HG02763 (cell line): ENCODE data around the gene KIF26B.

Experiments
- ATAC-seq: cut with Tn5 transposase; IDR thresholded peaks from one replicate; pipeline ENCODE4 v1.9.1; 2021; ENCODE audit warnings: mild to moderate bottlenecking, moderate library complexity; ENCODE audit not compliant: unreplicated experiment

The KIF26B gene

GRCh38 chr1:245580651-245581050 lies 425.9 kb downstream of the KIF26B start:
- no peak for ATAC-seq

GRCh38 chr1:245582026-245582425 lies 427.2 kb downstream of the KIF26B start:
- no peak for ATAC-seq

- no peak for ATAC-seq
These were observed 428.3 kb downstream of the KIF26B start for GRCh38 chr1:245583081-245583480.

GRCh38 chr1:245583575-245584330 lies 429.0 kb downstream of the KIF26B start:
- no peak for ATAC-seq

GRCh38 chr1:245585252-245585959 lies 430.6 kb downstream of the KIF26B start:
- ATAC-seq, result no peak

- no peak for ATAC-seq
These were observed 432.8 kb downstream of the KIF26B start for GRCh38 chr1:245587435-245588115.

- no peak for ATAC-seq
These were observed 433.4 kb downstream of the KIF26B start for GRCh38 chr1:245588116-245588639.

- no peak for ATAC-seq
These were observed 434.5 kb downstream of the KIF26B start for GRCh38 chr1:245589316-245589715.

- ATAC-seq, result no peak
These were observed 435.1 kb downstream of the KIF26B start for GRCh38 chr1:245589906-245590305.

GRCh38 chr1:245590726-245591125 lies 435.9 kb downstream of the KIF26B start:
- ATAC-seq, result no peak

- no peak for ATAC-seq
These were observed 436.8 kb downstream of the KIF26B start for GRCh38 chr1:245591346-245592188.

- ATAC-seq, result no peak
These were observed 437.3 kb downstream of the KIF26B start for GRCh38 chr1:245592189-245592460.

- ATAC-seq, result no peak
These were observed 443.9 kb downstream of the KIF26B start for GRCh38 chr1:245598524-245599305.

GRCh38 chr1:245599371-245600174 lies 444.8 kb downstream of the KIF26B start:
- ATAC-seq, result no peak

GRCh38 chr1:245600658-245601057 lies 445.9 kb downstream of the KIF26B start:
- ATAC-seq, result no peak

GRCh38 chr1:245603311-245603865 lies 448.6 kb downstream of the KIF26B start:
- no peak for ATAC-seq

- ATAC-seq, result no peak
These were observed 450.2 kb downstream of the KIF26B start for GRCh38 chr1:245604979-245605378.

- no peak for ATAC-seq
These were observed 450.8 kb downstream of the KIF26B start for GRCh38 chr1:245605480-245606156.
